H54 (cell line): ENCODE measurements around the gene PLEKHM1.
A peak's percentile ranks its signal among the peaks of the same experiment; 100 is the strongest.

Experiments used
- DNase-seq: peaks from one replicate; pipeline ENCODE4 v3.0.0; 2011; ENCODE audit warnings: low spot score, mixed read lengths; ENCODE audit not compliant: insufficient read length
- FAIRE-seq: peaks from 3 replicates; lab custom pipeline; 2011; peaks lifted over from hg19 to GRCh38; lab: Jason Lieb, UNC
- POLR2A ChIP-seq: IDR thresholded peaks from 2 replicates; pipeline ENCODE4 v1.6.1; 2011; ENCODE audit warnings: low read depth, mild to moderate bottlenecking, low read length

PLEKHM1 gene

DNA sequence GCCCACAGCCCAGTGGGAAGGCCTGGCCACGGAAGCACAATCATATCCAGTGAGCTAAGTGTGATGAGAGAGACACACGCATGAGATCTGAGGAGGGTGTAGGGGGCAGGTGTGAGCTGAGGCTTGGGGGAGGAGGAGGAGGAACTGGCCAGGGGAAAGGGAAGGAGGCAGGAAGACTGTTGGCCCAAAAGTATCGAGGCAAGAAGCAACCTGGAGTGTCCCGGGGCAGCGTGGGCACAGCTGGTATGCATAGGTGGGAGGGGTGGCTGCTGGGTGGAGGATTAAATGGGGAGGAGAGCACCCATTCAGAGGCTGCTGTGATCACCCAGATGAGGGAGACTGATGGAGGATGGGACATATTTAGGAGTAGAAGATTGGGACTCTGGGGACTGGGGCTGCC, 99.2 kb downstream of the PLEKHM1 start:
- FAIRE-seq = no peak
- DNase-seq = no peak
- TF ChIP-seq POLR2A = no peak

DNA sequence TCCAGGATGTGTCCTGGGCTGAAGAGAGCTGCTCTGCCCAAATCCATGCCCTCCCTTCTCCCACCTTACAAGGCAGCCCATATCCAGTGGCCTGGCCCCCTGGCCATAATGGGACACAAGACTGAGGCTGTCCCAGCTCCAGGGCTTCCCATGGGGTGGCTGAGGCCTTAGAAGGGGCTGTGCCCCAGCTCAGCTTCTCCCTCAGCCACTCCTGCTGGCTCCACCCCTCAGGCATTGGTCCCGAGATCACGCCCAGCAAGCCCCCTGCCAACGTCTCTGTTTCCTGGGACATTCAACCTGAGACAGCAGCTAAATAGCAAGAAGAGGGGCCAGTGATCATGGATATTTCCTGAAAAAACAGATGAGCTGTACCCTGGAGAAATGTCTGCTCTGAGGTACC, 101.2 kb downstream of the PLEKHM1 start:
- no peak for TF ChIP-seq POLR2A
- DNase-seq (no peak), FAIRE-seq (no peak)

DNA sequence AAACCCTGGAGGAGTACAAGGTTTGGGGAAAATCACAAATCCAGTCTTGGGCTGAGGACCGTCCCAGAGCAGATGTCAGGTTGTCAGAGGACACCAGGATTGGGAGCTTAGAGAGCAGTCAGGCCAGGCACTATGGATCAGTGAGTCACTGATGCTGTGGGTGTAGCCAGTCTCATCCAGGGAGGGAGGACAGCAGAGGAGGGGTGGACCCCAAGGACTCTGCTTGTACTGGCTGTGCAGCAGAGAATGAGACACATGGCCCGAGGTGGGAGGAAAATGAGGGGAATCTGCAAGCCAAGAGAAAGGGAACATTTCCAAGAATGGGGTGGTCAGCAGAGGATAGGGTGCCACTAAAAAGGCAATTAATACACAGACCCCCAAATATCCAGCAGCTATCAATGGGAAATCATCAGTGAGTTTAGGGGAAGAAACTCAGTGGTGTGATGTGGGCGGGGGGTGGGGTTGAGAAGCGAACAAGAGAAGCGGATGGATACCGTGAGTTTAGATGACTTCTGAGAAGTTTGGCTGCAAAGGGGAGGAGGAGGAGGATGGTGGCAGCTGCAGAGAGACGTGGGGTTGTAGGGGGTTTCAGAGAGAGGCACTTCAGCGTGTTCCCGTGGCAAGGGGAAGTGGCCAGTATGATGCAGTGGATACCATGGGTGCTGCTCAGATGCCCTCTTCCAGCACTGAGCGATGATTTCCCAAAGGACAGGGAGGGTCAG, 101.8 kb downstream of the PLEKHM1 start:
- peak; percentile 36 for FAIRE-seq
- peak; percentile 88 for DNase-seq

DNA sequence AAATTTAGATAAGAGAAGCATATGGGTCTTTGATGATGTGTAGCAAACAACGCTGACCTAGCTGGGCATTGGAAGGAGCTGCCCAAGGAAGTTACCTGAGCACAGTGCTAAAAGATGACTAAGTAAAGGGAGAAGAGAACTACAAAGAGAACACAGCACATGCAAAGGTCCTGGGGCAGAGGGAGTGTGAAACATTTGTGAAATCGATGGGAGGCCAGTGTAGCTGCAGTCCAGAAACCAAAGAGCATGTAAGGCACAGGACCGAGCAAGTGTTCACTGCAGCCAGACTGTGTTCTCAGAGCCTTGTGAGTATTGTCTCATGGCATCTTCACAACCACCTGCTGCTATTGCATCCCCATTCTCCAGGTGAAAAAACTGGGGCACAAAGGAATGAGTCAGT, 102.8 kb downstream of the PLEKHM1 start:
- FAIRE-seq (no peak), DNase-seq (no peak)
- no peak for TF ChIP-seq POLR2A

More for the DNA sequence above, 101.8 kb downstream of the PLEKHM1 start:
- TF ChIP-seq POLR2A = no peak

DNA sequence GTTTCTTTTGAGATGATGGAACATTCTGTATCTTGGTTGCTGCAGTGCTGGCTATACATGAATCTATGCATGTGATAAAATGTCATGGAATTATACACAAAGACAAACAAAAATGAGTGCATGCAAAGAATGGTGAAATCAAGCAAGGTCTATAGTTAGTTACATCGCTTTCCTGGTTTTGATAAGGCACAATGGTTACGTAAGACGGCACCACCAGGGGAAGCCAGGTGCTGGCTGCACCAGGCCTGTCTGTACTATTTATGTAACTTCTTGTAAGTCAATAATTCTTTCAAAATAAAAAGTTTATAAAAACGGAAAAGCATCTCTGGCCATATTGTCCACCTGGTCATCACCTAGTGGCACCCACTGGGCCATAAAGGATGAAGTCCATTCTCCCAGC, 104.3 kb downstream of the PLEKHM1 start:
- FAIRE-seq (no peak), DNase-seq (no peak)
- TF ChIP-seq POLR2A = no peak
